Activated effector memory CD4-positive, alpha-beta T cell treated with anti-CD3 and anti-CD28 coated beads, Interleukin-2, amount 50 U/mL, for 16 hours (primary cell): ENCODE data around the gene ZNF823.
A peak's percentile ranks its signal among the peaks of the same experiment; 100 is the strongest.
"Not testable (repeated sequence)": the region's sequence is repeated elsewhere in the genome, so short reads cannot be mapped to it uniquely, and the experiment has no call there.

Source experiments
- DNase-seq: peaks from one replicate; pipeline ENCODE4 v3.0.0-alpha.2; 2020

The ZNF823 gene

DNA sequence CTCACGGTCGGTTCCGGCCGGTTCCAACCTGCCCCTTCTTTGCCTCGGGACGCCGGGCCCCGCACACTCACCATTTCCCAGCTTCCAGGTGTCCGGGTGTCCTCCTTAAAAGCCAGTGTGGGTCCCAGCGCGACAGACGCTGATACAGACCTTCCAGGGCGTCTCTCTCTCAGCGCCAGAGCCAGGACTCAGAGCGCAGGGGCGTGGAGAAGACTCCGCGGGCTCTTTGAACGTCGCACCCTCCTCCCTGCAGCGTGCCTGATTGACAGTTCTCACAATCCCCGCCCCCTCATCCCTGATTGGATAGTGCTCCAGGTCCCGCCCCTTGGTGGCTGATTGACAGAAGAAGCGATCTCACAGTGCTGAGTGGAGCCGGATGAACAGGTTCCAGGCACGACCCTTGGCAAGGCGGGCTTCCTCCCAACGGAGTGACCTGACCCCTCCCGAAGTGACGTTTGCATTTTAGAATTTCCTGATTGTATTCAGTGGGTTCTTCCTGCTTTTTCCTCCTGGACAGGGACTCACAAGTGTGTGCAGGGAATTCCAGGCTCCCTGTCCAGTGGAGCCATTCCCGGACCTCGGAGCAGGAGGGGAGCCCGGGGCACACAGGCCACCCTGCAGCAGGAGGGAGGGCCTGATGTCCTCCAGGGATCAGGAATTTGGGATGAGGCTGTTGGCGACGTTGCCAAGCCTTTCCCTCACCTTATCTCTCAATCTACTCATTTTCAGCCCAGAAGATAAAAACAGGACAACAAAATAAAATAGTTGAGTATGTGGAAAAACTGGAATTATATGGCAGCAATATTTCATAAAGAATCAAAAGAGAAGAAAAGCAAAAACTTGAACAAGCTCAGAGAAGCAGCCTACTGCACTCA, at the start of gene ZNF823:
Gene ZNF823, minus strand, starts transcription at position 201 of the 875 bp plus-strand sequence. Its CDS starts 127 bp downstream, at position 74.
- DNase-seq = peak; percentile 98

DNA sequence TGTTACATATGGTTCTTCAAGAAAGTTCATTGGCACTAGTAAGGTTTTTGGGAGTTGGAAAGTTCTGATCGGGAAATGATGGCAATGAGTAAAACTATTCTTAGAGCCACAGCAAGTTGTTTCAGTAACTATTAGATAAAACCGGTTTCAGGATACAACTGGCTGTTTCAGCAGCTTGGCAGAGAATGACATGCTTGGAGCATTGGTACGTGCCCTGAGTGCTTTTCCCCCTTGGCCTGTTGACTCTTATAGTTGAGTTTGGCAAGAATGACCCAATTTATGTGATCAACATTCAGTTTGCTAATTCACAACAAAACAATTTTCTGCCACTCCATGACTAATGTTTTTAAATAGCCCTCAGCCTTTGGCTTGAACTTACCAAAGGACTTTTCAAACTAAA, 48.8 kb upstream of the ZNF823 start:
- no peak for DNase-seq

DNA sequence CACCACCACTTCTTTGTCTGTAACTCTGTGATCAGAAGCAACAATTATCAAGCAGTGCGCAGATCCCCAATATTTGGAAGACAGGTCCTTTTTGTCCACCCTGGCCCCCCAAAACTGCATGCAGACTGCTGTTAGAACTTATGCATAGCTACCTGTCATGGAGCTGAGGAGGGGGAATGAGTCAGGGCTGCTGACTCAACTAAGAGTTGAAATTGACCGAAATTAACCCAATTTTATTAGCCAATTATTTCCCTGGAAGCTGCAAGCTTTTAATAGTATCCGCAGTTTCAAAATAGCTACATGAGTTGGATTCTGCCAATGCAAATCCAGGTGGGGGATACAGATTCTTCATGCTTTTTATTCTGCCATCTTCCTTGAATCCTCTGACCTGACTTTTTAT, 45.6 kb upstream of the ZNF823 start:
- DNase-seq = no peak

DNA sequence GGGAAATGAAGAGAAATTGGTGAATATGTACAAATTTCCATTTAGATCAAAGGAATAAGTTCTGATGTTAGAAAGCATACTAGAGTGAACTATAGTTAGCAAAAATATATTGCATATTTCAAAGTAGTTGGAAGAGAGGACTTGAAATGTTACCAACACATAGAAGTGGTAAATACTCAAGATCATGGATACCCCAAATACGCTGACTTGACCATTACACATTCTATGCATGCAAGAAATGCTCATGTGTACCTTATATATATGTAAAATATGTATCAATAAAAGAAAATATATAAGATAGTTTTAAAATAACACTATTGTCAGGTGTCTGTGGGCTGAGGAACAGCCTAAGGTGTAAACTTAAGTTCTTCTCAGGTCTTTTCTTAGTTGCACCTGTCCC, 45.0 kb upstream of the ZNF823 start:
- no peak for DNase-seq

DNA sequence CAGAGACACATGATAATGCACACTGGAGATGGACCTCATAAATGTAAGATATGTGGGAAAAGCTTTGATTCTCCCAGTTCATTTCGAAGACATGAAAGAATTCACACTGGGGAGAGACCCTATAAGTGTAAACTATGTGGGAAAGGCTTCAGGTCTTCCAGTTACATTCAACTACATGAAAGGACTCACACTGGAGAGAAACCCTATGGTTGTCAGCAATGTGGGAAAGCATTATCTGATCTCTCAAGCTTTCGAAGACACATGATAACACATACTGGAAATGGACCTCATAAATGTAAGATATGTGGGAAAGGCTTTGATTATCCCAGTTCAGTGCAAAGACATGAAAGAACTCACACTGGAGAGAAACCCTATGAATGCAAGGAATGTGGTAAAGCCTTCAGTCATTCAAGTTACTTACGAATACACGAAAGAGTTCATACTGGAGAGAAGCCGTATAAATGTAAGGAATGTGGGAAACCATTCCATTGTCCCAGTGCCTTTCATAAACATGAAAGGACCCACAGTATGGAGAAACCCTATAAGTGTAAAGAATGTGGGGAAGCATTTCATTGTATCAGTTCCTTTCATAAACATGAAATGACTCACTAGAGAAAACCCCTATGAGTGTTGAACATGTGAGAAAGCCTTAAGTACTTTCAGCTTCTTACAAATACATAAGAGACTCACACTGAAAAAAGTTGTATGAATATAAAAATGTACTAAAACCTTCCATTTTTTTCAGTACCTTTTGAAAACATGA, 42.7 kb upstream of the ZNF823 start:
- no peak for DNase-seq

DNA sequence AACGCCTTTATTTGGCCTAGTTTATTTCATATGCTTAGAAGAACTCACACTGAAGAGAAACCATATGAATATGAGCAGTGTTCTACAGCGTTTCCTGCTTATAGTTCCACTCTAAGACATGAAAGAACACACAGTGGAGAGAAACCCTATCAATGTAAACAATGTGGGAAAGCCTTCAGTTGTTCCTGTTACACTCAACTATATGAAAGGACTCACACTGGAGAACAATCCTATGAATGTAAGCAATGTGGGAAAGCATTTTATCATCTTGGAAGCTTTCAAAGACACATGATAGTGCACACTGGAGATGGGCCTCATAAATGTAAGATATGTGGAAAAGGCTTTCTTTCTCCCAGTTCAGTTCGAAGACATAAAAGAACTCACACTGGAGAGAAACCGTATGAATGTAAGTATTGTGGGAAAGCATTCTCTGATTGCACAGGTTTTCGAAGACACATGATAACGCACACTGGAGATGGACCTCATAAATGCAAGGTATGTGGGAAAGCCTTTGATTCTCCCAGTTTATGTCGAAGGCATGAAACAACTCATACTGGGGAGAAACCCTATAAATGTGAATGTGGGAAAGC, 41.8 kb upstream of the ZNF823 start:
- no peak for DNase-seq

DNA sequence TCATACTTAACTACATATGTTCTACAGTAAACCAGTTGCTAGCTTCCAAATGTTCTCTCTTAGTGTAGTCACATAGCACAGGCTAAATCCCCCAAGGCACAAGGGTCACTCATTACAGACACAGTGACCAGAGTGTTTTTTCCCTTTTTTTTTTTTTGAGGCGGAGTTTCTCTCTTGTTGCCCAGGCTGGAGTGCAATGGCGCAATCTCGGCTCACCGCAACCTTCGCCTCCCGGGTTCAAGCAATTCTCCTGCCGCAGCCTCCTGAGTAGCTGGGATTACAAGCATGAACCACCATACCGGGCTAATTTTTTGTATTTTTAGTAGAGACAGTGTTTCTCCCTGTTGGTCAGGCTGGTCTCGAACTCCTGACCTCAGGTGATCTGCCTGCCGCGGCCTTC, 37.9 kb upstream of the ZNF823 start:
- not testable (repeated sequence) for DNase-seq

DNA sequence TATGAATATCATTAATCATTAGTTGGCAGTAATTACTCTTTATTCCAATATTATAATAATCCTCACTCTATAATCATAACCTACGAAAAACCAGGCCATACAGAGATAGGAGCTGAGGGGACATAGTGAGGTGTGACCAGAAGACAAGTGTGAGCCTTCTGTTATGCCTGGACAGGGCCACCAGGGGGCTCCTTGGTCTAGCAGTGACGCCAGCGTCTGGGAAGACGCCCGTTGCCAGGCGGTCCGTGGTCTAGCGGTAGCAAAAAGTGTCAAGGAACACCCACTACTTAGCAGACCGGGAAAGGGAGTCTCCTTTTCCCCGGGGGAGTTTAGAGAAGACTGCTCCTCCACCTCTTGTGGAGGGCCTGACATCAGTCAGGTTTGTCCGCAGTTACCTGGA, 32.8 kb upstream of the ZNF823 start:
- not testable (repeated sequence) for DNase-seq

DNA sequence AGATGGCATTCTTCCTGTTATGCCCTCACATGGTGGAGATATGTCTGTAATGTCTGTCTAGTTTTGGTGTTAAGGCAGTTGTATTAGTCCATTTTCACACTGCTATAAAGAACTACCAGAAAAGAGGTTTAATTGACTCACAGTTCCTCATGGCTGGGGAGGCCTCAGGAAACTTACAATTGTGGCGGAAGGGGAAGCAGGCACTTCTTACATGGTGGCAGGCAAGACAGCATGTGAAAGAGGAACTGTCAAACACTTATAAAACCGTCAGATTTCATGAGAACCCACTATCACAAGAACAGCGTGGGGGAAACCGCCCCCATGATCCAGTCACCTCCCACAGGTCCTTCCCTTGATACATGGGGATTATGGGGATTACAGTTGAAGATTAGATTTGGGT, 31.2 kb upstream of the ZNF823 start:
- DNase-seq = no peak

DNA sequence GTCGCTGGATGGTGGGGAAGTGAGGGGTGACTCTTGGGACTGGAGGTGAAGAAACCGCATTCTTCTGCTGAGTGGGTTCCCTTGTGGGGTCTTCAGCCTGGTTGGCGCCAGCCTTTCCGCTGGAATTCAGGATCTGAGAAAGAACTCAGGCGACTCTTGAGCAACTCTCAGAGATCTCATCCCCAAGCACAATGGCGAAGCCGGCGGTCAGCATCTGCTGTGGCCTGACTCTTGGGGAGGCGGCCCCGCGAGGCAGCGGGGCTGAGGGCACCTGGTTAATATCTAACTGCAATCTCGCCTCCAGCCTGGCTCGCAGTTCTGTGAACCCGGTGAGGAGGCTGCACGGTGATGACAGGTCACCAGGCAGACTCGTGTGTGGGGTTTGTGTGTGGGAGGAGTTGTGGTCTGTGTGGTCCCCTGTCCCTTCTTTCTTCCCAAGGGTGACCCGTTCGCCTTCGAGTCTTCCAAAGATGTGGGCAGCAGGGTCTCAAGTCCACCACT, 28.9 kb upstream of the ZNF823 start:
- DNase-seq = peak; percentile 70

DNA sequence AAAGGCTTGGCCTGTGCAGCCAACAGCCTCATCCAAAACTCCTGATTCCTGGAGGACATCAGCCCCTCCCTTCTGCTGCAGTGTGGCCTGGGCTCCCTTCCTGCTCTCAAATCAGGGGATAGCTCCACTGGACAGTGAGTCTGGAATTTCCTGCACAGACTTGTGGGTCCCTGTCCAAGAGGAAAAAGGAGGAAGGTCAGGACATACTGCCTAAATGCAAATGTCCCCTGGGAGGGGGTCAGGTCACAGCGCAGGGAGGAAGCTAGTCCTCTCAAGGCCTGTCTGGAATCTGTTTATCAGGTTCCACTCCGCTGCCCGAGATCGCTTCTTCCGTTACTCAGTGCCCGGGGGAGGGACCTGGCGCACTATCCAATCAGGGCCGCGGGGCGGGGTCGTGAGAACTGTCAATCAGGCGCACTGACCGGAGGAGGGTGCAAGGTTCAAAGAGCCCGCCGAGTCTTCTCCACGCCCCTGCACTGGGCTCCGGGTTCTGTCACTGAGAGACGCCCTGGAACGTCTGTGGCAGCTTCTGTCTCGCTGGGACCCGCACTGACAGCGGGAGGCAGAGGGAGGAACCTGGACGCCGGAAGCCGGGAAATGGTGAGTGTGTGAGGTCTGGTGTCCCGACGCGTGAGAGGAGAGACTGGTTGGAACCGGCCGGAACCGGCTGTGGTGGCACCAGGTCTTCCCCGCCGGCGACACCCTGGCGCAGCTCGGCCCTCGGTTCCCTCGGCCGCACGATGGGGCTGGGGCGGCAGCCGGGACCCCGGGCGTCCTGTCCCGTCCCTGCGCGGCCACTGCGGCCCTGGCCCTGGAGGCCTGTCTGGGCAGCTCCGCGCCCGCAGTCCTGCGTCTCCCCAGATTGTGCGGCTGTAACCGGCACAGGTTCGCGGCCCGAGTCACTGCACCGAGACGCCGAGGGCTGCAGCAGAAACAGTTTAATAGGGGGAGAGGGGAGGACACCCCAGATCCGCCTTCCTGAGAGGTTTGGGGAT, 28.1 kb upstream of the ZNF823 start, which contains the start of gene ZNF441:
Gene ZNF441, plus strand, starts transcription at position 404 of the 995 bp plus-strand sequence. Its CDS starts 194 bp downstream, at position 598.
- peak; percentile 97 for DNase-seq

DNA sequence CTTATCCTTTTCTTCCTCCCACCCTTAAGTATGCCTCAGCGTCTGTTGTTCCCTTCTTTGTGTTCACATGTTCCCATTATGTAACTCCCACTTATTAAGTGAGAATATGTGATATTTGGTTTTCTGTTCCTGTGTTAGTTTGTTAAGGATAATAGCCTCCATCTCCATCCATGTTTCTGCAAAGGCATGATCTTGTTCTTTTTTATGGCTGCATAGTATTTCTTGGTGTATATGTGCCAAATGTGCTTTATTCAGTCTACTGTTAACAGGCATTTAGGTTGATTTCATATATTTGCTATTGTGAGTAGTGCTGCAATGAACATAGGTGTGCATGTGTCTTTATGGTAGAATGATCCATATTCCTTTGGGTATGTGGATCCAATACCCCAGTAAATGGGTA, 24.9 kb upstream of the ZNF823 start:
- DNase-seq = no peak

DNA sequence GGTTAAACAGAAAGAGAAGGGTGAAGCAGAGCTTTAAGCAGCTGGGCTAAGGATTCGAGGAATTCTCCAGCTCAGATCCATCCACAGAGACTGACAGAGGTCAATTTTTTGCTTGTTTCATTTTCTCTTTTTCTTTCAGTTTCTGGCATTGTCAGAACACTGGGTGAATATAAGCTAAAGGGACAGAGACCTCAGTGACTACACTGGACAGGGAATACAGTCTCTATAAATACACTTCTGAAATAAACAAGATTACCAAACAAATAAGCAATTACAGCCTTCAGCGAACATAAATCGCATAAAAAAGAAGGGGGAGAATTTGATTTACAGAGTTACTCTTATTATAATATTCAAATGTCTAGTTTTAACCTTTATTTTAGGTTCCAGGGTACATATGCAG, 24.4 kb upstream of the ZNF823 start:
- DNase-seq = no peak

DNA sequence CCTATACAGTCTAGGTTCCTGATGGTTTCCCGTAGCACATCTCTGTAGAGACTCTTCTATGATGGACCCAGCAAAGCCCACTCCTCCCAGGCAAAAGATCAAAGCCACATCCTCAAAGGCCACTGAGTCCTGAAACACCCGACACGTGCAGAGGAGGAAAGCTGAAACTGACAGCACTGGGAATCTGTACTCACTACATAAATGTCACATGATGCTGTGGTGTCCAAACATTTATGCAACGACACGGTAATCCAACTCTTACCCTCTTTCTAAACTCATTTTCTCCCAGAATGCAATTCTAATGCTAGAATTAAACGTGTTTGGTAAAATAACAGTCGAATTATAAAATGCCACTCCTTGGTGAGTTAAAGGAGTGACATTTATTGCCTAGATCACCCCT, 21.1 kb upstream of the ZNF823 start:
- no peak for DNase-seq

DNA sequence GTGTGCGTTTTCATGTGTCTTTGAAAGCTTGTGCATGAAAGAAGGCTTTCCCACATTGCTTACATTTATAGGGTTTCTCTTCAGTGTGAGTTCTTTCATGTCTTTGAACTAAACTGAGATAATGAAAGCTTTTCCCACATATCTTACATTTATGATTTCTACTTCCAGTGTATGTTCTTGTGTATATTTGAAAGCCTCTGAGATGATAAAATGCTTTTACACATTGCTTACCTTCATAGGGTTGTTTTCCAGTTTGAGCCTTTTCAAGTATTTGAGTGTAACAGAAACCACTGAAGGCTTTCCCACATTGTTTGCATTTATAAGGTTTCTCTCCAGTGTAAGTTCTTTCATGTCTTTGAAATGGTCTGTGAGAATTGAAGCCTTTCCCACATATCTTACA, 18.2 kb upstream of the ZNF823 start:
- DNase-seq = no peak

DNA sequence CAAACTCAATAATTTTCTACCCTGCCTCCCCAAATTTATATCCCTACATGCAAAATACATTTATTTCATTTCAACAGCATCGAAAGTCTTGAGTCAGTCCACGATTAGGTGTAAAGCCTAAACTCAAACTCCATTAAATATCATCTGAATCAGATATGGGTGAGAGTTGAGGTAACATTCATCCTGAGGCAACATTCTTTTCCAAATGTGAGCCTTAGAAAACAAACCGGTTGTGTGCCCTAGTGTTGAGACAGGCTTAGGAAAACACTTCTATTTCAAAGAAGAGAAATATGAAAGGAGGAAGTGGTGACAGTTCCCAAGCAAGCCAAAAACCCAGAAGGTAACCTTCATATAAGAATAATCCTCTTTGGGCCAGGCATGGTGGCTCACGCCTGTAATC, 15.9 kb upstream of the ZNF823 start:
- no peak for DNase-seq

DNA sequence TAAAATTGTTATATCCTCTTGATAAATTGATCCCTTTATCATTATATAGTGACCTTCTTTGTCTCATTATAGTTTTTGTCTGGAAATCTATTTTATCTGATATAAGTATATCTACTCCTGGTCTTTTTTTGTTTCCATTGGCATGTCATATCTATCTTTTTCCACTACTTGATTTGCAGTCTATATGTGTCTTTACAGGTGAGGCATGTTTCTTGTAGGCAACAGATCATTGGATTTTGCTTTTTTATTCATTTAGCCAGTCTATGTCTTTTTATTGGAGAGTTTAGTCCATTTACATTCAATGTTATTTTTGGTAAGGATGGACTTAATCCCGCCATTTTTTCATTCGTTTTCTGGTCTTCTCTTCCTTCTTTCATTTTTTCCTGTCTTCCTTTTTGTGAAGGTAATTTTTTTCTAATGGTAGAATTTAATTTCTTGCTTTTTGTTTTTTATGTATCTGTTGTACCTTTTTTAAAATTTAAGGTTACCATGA, 13.5 kb upstream of the ZNF823 start:
- DNase-seq = no peak

DNA sequence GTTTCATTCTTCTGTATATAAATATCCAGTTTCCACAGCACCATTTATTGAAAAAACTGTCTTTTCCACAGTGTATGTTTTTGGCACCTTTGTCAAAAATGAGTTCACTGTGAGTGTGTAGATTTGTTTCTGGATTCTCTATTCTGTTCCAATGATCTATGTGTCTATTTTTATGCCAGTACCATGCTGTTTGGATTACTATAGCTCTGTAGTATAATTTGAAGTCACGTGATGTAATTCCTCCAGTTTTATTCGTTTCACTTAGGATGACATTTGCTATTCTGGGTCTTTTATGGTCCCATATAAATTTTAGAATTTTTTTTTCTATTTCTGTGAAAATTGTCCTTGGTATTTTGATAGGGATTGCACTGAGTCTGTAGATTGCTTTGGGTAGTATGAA, 11.0 kb upstream of the ZNF823 start:
- DNase-seq = no peak

DNA sequence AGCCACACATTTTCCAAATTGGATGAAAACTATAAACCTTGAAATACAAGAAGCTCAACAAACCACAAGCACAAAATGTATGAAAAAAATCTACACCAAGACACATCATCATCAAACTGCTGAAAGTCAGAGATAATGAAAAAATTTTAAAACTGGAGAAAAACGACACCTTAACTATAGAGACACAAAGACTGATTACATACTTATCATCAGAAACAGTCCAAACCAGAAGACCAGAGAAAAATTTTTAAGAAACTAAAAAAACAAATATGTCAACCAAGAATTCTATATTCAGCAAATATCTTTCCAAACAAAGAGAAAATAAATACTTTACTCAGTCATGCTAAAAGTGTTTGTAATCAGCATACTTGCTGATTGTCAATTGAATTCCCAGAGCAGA, 8.5 kb upstream of the ZNF823 start:
- no peak for DNase-seq

DNA sequence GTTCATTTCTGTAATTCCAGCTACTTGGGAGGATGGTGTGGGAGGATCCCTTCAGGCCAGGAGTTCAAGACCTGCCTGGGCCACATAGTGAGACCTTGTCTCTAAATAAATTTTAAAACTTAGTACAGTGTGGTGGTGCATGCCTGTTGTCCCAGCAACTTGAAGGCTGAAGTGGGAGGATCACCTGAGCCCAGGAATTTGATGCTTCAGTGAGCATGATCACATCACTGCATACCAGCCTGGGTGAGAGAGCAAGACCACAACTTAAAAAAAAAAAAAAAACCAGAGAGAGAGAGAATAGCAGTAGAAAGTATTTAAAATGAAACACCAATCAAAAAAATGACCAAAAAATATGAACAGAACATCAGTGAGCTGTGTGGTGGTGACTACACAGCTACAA, 7.1 kb upstream of the ZNF823 start:
- DNase-seq = no peak

DNA sequence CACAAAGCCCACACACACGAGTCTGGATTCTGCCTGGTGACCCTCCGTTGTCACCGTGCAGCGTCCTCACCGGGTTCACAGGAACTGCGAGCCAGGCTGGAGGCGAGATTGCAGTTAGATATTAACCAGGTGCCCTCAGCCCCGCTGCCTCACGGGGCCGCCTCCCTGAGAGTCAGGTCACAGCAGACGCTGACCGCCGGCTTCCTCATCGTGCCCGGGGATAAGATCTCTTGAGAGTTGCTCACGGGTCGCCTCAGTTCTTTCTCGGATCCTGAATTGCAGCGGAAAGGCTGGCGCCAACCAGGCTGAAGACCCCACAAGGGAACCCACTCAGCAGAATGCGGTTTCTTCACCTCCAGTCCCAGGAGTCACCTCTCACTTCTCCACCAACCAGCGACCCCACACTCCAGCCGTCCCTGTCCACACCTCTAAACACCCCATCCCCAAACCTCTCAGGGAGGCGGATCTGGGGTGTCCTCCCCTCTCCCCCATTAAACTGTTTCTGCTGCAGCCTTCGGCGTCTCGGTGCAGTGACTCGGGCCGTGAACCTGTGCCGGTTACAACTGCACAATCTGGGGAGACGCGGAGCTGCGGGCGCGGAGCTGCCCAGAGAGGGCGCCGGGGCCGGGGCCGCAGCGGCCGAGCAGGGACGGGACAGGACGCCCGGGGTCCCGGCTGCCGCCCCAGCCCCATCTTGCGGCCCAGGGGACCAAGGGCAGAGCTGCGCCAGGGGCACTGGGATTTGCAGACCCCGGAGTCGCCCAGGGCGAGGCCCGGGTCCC, 591 bp downstream of the ZNF823 start:
- peak; percentile 75 for DNase-seq
